Ovary (tissue), 10 donors: Measurements from ENCODE around the gene HBD. TPM values are rescaled to one million over a fixed set of nuclear protein-coding genes. Genes with fewer than 3 reads are reported as not detected.

Experiments
- DNase-seq, 5 donors: peaks; one replicate each; pipeline ENCODE4 v3.0.0-alpha.2; 2019 to 2020
- H3K27ac ChIP-seq, 2 donors: fragments of 200-600 bp; one replicate each; pipeline versions ENCODE4 v1.5.1 to v1.8.0; 2019 to 2022
- H3K27me3 ChIP-seq: fragments of 200-600 bp; one replicate; pipeline ENCODE4 v1.8.0; 2022
- H3K36me3 ChIP-seq: fragments of 200-600 bp; sonication (generic); one replicate; pipeline ENCODE4 v1.5.1; 2019
- H3K4me1 ChIP-seq: one replicate; pipeline ENCODE4 v1.8.1; 2013; ENCODE audit warnings: mild to moderate bottlenecking, moderate library complexity; ENCODE audit not compliant: insufficient read depth
- H3K4me3 ChIP-seq: fragments of 200-600 bp; sonication (generic); one replicate; pipeline ENCODE4 v1.5.1; 2017
- H3K9me3 ChIP-seq, 2 donors: fragments of 200-600 bp in 1 of 2; sonication (generic) in 1 of 2; one replicate each; pipeline versions ENCODE4 v1.5.1 to v1.8.1; 2013 to 2019; ENCODE audit warnings: mild to moderate bottlenecking in 1 of 2, moderate library complexity in 1 of 2
- EP300 ChIP-seq: sonication (generic); formaldehyde crosslinking; IDR thresholded peaks from one replicate; pipeline ENCODE4 v1.6.1; 2017; ENCODE audit warnings: antibody characterized with exemption
- POLR2A ChIP-seq: fragments of 450-650 bp; IDR thresholded peaks from one replicate; pipeline ENCODE4 v1.6.1; 2017; ENCODE audit warnings: antibody characterized with exemption, mild to moderate bottlenecking, moderate library complexity
- WGBS, 3 donors: extraction: QIAGEN DNeasy Blood & Tissue Kit in 1 of 3; methylation state at CpG; one replicate each; pipeline versions ENCODE4 v1.1.5 to v1.1.7; 2013 to 2017; 5-methylcytosine and 5-hydroxymethylcytosine counted together
- intact Hi-C, 4 donors: fragments of 100-400 bp; cut with DNase I; formaldehyde crosslinking; loops; one replicate each; pipeline versions ENCODE4 v1.11.0 to v1.15.1; 2022 to 2023
- long read RNA-seq, 3 donors: library from polyadenylated mRNA in 2 of 3; unstranded in 2 of 3; transcript quantifications; one replicate each; pipeline ENCODE4 v2.0.0 and lab custom pipeline, GENCODE V29; 2021 to 2026
- polyA plus RNA-seq, 2 donors: library from polyadenylated mRNA; stranded (reverse); fragments of 200-250 nt in 1 of 2; fragments of 350-450 nt in 1 of 2; fragmentation: Illumina TruSeq in 1 of 2; extraction: RNeasy Lipid Tissue Mini Kit (QIAGEN cat#74804) in 1 of 2; gene quantifications; one replicate each; pipeline ENCODE4 v1.2.3, GENCODE V29; 2013 to 2014
- total RNA-seq, 7 donors: library from RNA; depleted of rRNA in 2 of 7; stranded (reverse); fragments of >200 nt in 2 of 7; fragmentation: NEBNext Ultra II Directional in 3 of 7; extraction: Animal tissue kit (Norgen Biotek cat#: 25700) in 3 of 7; gene quantifications; one replicate each; pipeline versions ENCODE4 v1.1.0 to v1.2.4, GENCODE V29; 2016 to 2023
- TF ChIP-seq, protein P1 (sequence below), 3 donors: fragments of 450-650 bp in 2 of 3; fragments of 200-600 bp in 1 of 3; IDR thresholded peaks; one replicate each; pipeline versions ENCODE4 v1.5.1 to v1.8.0; 2016 to 2022; ENCODE audit warnings: antibody characterized with exemption in 3 of 3, mild to moderate bottlenecking in 1 of 3
- donor health status: DM: no; HTN: no; CAD: no; lungs with moderate emphysema.
- donor health status: DM: no; HTN: no; CAD: no.
- donor health status: Bipolar disorder and iron deficiency.
- donor health status: DM: yes; HTN: yes; CAD: no.
- donor health status: DM: no; HTN: no; CAD: no.
- donor health status: DM: yes; HTN: yes; CAD: no.

Gene HBD
- total RNA-seq (1 to 10 TPM in 2 of 7 donors, not detected in 5; 2.4 to 3.2 TPM), polyA plus RNA-seq (not detected)
- long read RNA-seq, donor 1: 0 reads
- long read RNA-seq, donor 2: 0 reads
- long read RNA-seq, donor 3: 0 reads

- WGBS, 3 donors: 4 to 30% (median 10%) methylated on average over 2 of the region's 2 CpGs
- no peak within 1 kb of the TSS for H3K27ac ChIP-seq
- TF ChIP-seq POLR2A (no peak), EP300 (no peak)
- TF ChIP-seq, protein P1, sequence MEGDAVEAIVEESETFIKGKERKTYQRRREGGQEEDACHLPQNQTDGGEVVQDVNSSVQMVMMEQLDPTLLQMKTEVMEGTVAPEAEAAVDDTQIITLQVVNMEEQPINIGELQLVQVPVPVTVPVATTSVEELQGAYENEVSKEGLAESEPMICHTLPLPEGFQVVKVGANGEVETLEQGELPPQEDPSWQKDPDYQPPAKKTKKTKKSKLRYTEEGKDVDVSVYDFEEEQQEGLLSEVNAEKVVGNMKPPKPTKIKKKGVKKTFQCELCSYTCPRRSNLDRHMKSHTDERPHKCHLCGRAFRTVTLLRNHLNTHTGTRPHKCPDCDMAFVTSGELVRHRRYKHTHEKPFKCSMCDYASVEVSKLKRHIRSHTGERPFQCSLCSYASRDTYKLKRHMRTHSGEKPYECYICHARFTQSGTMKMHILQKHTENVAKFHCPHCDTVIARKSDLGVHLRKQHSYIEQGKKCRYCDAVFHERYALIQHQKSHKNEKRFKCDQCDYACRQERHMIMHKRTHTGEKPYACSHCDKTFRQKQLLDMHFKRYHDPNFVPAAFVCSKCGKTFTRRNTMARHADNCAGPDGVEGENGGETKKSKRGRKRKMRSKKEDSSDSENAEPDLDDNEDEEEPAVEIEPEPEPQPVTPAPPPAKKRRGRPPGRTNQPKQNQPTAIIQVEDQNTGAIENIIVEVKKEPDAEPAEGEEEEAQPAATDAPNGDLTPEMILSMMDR (IDR thresholded peaks at IDR 0.05): no peak
- H3K4me1 ChIP-seq: no peaks in the 10 kb centered on the region
- no peak within 1 kb of the TSS for H3K4me3 ChIP-seq
- no peaks in the 10 kb centered on the region for H3K9me3 ChIP-seq
- no peaks in the 10 kb centered on the region for H3K27me3 ChIP-seq
- no peak for DNase-seq
- intact Hi-C loops: no loop called here
- no peaks in the 10 kb centered on the region for H3K36me3 ChIP-seq
Measured at GRCh38 chr11:5234381-5234834, at the start of gene HBD. Gene HBD (minus strand): TSS chr11:5234483. CDS start chr11:5234433, 50 bp downstream.

DNA sequence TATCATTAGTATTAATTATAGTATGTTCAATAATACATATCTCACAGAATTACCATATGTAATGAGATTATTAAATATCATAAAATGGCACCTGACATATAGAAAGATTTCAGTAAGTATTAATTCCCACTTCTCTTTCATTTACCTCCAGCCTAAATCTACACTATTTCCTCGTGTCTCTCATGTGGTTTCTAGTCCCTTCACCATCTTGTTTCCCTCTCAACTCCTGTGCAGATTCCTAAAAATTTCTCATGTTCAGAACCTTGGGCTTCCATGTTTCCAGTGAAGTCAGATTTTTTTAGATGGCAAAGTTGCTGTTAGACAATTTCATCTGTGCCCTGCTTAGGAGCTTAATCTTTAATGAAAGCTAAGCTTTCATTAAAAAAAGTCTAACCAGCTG lies 49.6 kb upstream of the HBD start:
- TF ChIP-seq EP300: no peak
- TF ChIP-seq, protein P1 (IDR thresholded peaks at IDR 0.05): no peak
- no peak for TF ChIP-seq POLR2A
- Histone ChIP-seq H3K27ac (no peak overlapping the region), H3K36me3 (no peaks in the 10 kb centered on the region), H3K4me1 (peaks cover 2% of the 10 kb centered on the region), H3K9me3 (no peaks in the 10 kb centered on the region), H3K4me3 (no peak overlapping the region), H3K27me3 (no peaks in the 10 kb centered on the region)
- no peak for DNase-seq
- WGBS, 3 donors: 67 to 86% (median 82%) methylated on average over 1 of the region's 1 CpG
- intact Hi-C loops: no loop called here

DNA sequence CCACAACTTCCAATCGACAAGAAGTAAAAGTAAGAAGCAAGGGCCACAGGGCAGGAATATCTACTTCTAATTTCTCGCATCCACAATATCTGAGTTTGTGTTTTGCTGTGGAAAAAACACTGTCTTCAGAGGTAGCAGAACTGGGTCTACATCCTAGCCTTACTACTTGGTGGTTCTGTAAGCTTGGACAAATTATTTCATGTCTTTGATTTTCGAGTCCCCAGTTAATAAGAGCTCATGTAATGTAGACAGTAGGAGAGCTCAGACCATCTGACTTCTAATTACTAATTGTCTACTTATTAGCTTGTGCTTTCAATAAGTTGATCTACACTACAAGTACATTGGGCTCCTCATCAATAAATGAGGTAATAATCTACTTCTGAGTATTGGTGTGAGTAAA lies 48.8 kb upstream of the HBD start:
- DNase-seq: no peak
- 92 to 93% (median 92%) methylated on average over 3 of the region's 3 CpGs for WGBS, 3 donors
- Histone ChIP-seq H3K4me3 (no peak overlapping the region), H3K27me3 (no peaks in the 10 kb centered on the region), H3K27ac (no peak overlapping the region), H3K4me1 (peaks cover 2% of the 10 kb centered on the region), H3K9me3 (no peaks in the 10 kb centered on the region), H3K36me3 (no peaks in the 10 kb centered on the region)
- TF ChIP-seq EP300 (no peak), POLR2A (no peak)
- intact Hi-C loops: no loop called here

GRCh38 chr11:5282628-5283027 lies 48.3 kb upstream of the HBD start:
- WGBS, 3 donors: 93 to 100% (median 95%) methylated on average over 2 of the region's 2 CpGs
- no peaks in the 10 kb centered on the region for H3K9me3 ChIP-seq
- H3K4me1 ChIP-seq: peaks cover 2% of the 10 kb centered on the region
- DNase-seq: no peak
- H3K36me3 ChIP-seq: no peaks in the 10 kb centered on the region
- TF ChIP-seq, protein P1 (IDR thresholded peaks at IDR 0.05): no peak
- TF ChIP-seq EP300: no peak
- no peak for TF ChIP-seq POLR2A
- H3K27me3 ChIP-seq: no peaks in the 10 kb centered on the region
- intact Hi-C loops: no loop called here
- H3K27ac ChIP-seq: no peak overlapping the region
- no peak overlapping the region for H3K4me3 ChIP-seq

DNA sequence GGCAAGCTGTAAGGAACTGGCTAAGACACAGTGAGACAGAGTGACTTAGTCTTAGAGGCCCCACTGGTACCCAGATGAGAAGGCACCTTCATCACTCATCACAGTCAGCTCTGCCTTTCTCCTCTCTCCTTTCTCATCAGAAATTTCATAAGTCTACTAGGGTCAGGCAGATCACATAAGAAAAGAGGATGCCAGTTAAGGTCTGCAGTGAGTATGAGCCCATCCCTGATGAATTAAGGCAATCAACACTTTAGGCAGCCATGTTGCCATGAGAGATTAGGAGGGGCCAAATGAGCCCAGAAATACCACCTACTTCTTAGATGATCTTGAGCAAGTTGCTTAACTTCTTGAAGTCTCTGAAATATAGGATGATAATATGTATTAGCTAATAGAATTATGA lies 47.3 kb upstream of the HBD start:
- Histone ChIP-seq H3K9me3 (no peaks in the 10 kb centered on the region), H3K4me1 (peaks cover 2% of the 10 kb centered on the region), H3K4me3 (no peak overlapping the region), H3K36me3 (no peaks in the 10 kb centered on the region), H3K27me3 (no peaks in the 10 kb centered on the region), H3K27ac (no peak overlapping the region)
- intact Hi-C loops: no loop called here
- TF ChIP-seq, protein P1 (IDR thresholded peaks at IDR 0.05): no peak
- no peak for TF ChIP-seq EP300
- TF ChIP-seq POLR2A: no peak
- no peak for DNase-seq
